Endothelial cell (in vitro differentiated cells): ENCODE measurements around the gene PLXNB2. TPM values are rescaled to one million over a fixed set of nuclear protein-coding genes. Genes with fewer than 3 reads are reported as not detected.

ENCODE experiments used
- DNase-seq: peaks from one replicate; pipeline ENCODE4 v3.0.0; 2021; ENCODE audit warnings: low spot score
- H3K27ac Mint-ChIP-seq: one replicate; pipeline ENCODE4 v1.8.0; 2021; ENCODE audit warnings: mixed read lengths, inconsistent platforms; ENCODE audit not compliant: unreplicated experiment
- H3K27me3 Mint-ChIP-seq: one replicate; pipeline ENCODE4 v1.8.0; 2021; ENCODE audit warnings: mild to moderate bottlenecking, moderate library complexity, mixed read lengths, inconsistent platforms; ENCODE audit not compliant: unreplicated experiment
- H3K36me3 Mint-ChIP-seq: one replicate; pipeline ENCODE4 v1.8.0; 2021; ENCODE audit warnings: mild to moderate bottlenecking, low read depth, mixed read lengths, inconsistent platforms; ENCODE audit not compliant: unreplicated experiment
- H3K4me1 Mint-ChIP-seq: one replicate; pipeline ENCODE4 v1.8.0; 2021; ENCODE audit warnings: mild to moderate bottlenecking, mixed read lengths, inconsistent platforms; ENCODE audit not compliant: unreplicated experiment
- H3K4me3 Mint-ChIP-seq: one replicate; pipeline ENCODE4 v1.8.0; 2021; ENCODE audit warnings: mild to moderate bottlenecking, mixed read lengths, inconsistent platforms; ENCODE audit not compliant: unreplicated experiment
- H3K9me3 Mint-ChIP-seq: one replicate; pipeline ENCODE4 v1.8.0; 2021; ENCODE audit warnings: mixed read lengths, inconsistent platforms; ENCODE audit not compliant: unreplicated experiment
- CTCF ChIP-seq: fragments of 200-600 bp; sonication (generic); IDR thresholded peaks from one replicate; pipeline ENCODE4 v1.5.0; 2021; ENCODE audit warnings: antibody characterized with exemption; ENCODE audit not compliant: unreplicated experiment
- total RNA-seq: library from RNA; stranded (reverse); fragmentation: NEBNext Ultra II Directional; extraction: Animal tissue kit (Norgen Biotek cat#: 25700); gene quantifications from one replicate; pipeline ENCODE4 v1.2.1, GENCODE V29; 2021; ENCODE audit not compliant: unreplicated experiment

Gene PLXNB2
- total RNA-seq, 1 donor from 2014 or later, result 96.5 TPM

GRCh38 chr22:50243685-50244419 lies 63.6 kb downstream of the PLXNB2 start:
- peaks cover 9% of the 10 kb centered on the region for H3K27me3 Mint-ChIP-seq
- peak overlapping the region; percentile 61 for H3K27ac Mint-ChIP-seq
- H3K4me1 Mint-ChIP-seq, result peaks cover 22% of the 10 kb centered on the region
- no peak for DNase-seq
- no peaks in the 10 kb centered on the region for H3K36me3 Mint-ChIP-seq
- peak overlapping the region; percentile 98 for H3K4me3 Mint-ChIP-seq
- no peak for TF ChIP-seq CTCF
- H3K9me3 Mint-ChIP-seq, result no peaks in the 10 kb centered on the region

GRCh38 chr22:50242406-50242949 lies 65.0 kb downstream of the PLXNB2 start:
- Mint-ChIP-seq H3K4me3 (peak overlapping the region; percentile 68), H3K36me3 (no peaks in the 10 kb centered on the region), H3K9me3 (no peaks in the 10 kb centered on the region), H3K4me1 (peaks cover 22% of the 10 kb centered on the region), H3K27ac (no peak overlapping the region), H3K27me3 (peaks cover 9% of the 10 kb centered on the region)
- no peak for TF ChIP-seq CTCF
- DNase-seq, result no peak

GRCh38 chr22:50238755-50239154 lies 68.7 kb downstream of the PLXNB2 start:
- TF ChIP-seq CTCF, result no peak
- H3K4me1 Mint-ChIP-seq, result peaks cover 14% of the 10 kb centered on the region
- no peak overlapping the region for H3K4me3 Mint-ChIP-seq
- H3K9me3 Mint-ChIP-seq, result no peaks in the 10 kb centered on the region
- no peak for DNase-seq
- H3K27me3 Mint-ChIP-seq, result peaks cover 9% of the 10 kb centered on the region
- peaks cover 17% of the 10 kb centered on the region for H3K36me3 Mint-ChIP-seq
- no peak overlapping the region for H3K27ac Mint-ChIP-seq

- Mint-ChIP-seq H3K27ac (no peak overlapping the region), H3K4me1 (peaks cover 5% of the 10 kb centered on the region), H3K9me3 (no peaks in the 10 kb centered on the region), H3K36me3 (peaks cover 26% of the 10 kb centered on the region), H3K27me3 (peaks cover 8% of the 10 kb centered on the region), H3K4me3 (no peak overlapping the region)
- DNase-seq, result no peak
- TF ChIP-seq CTCF, result peak; percentile 79
Observed at GRCh38 chr22:50236731-50237409, 70.6 kb downstream of the PLXNB2 start.

GRCh38 chr22:50233223-50233622 lies 74.2 kb downstream of the PLXNB2 start:
- DNase-seq, result no peak
- no peaks in the 10 kb centered on the region for H3K4me1 Mint-ChIP-seq
- peaks cover 33% of the 10 kb centered on the region for H3K36me3 Mint-ChIP-seq
- H3K4me3 Mint-ChIP-seq, result no peak overlapping the region
- no peak for TF ChIP-seq CTCF
- peaks cover 13% of the 10 kb centered on the region for H3K27me3 Mint-ChIP-seq
- H3K9me3 Mint-ChIP-seq, result no peaks in the 10 kb centered on the region
- no peak overlapping the region for H3K27ac Mint-ChIP-seq
